HepG2 (cell line): ENCODE data around the gene LAMC1. TPM values are rescaled to one million over a fixed set of nuclear protein-coding genes. Genes with fewer than 3 reads are reported as not detected.

ENCODE experiments used
- ADNP ChIP-seq: sonication (generic); formaldehyde crosslinking; IDR thresholded peaks from 2 replicates; pipeline ENCODE4 v1.4.0; 2020; ENCODE audit warnings: missing genetic modification reagents
- ARHGAP35 ChIP-seq: sonication (generic); formaldehyde crosslinking; IDR thresholded peaks from 2 replicates; pipeline ENCODE4 v1.9.0; 2022; ENCODE audit warnings: mild to moderate bottlenecking, inconsistent platforms, moderate library complexity, missing genetic modification reagents, borderline replicate concordance
- ATF7 ChIP-seq, 2 experiments: fragments of 450-650 bp in 1 of 2; sonication (generic) in 1 of 2; formaldehyde crosslinking in 1 of 2; IDR thresholded peaks; 2 replicates each; pipeline versions ENCODE4 v1.4.0 to v1.6.1; 2016 to 2020; ENCODE audit warnings: antibody characterized with exemption in 1 of 2, mild to moderate bottlenecking in 1 of 2, missing genetic modification reagents in 1 of 2
- CTCF ChIP-seq: sonication (generic); formaldehyde crosslinking; IDR thresholded peaks from 2 replicates; pipeline ENCODE4 v1.5.0; 2020; ENCODE audit warnings: mild to moderate bottlenecking, missing genetic modification reagents, moderate library complexity
- HNF4G ChIP-seq, 2 experiments: sonication (generic) in 1 of 2; formaldehyde crosslinking in 1 of 2; IDR thresholded peaks; 2 replicates each; pipeline versions ENCODE4 v1.4.0 to v1.6.1; 2011 to 2020; ENCODE audit warnings: borderline replicate concordance in 2 of 2, low read depth in 2 of 2, mild to moderate bottlenecking in 2 of 2, low read length in 1 of 2, missing genetic modification reagents in 1 of 2, moderate library complexity in 1 of 2
- IKZF1 ChIP-seq: fragments of 450-650 bp; IDR thresholded peaks from 2 replicates; pipeline ENCODE4 v1.7.1; 2016
- MAF1 ChIP-seq: sonication (generic); formaldehyde crosslinking; IDR thresholded peaks from 2 replicates; pipeline ENCODE4 v1.5.0; 2020; ENCODE audit warnings: missing genetic modification reagents, borderline replicate concordance
- MAFG ChIP-seq: sonication (generic); formaldehyde crosslinking; IDR thresholded peaks from 2 replicates; pipeline ENCODE4 v1.5.1; 2020; ENCODE audit warnings: mild to moderate bottlenecking, missing genetic modification reagents
- PAXIP1 ChIP-seq: sonication (generic); formaldehyde crosslinking; conservative IDR thresholded peaks from 2 replicates; pipeline ENCODE4 v1.4.0; 2020; ENCODE audit warnings: mild to moderate bottlenecking, missing genetic modification reagents, moderate library complexity
- RBFOX2 ChIP-seq: fragments of 200-400 bp; formaldehyde crosslinking; IDR thresholded peaks from 2 replicates; pipeline ENCODE4 v1.6.1; 2017; ENCODE audit warnings: low read depth, mild to moderate bottlenecking, low read length
- RBM39 ChIP-seq: fragments of 200-400 bp; formaldehyde crosslinking; IDR thresholded peaks from one replicate; pipeline ENCODE4 v1.6.1; 2018; ENCODE audit warnings: antibody characterized with exemption, mild to moderate bottlenecking, low read depth, low read length; ENCODE audit not compliant: poor library complexity, severe bottlenecking
- STAG1 ChIP-seq: sonication (generic); formaldehyde crosslinking; IDR thresholded peaks from 2 replicates; pipeline ENCODE4 v1.4.0; 2020; ENCODE audit warnings: missing genetic modification reagents
- THYN1 ChIP-seq: sonication (generic); formaldehyde crosslinking; IDR thresholded peaks from 2 replicates; pipeline ENCODE4 v1.8.1; 2023; ENCODE audit warnings: low read depth, mild to moderate bottlenecking, moderate library complexity, missing genetic modification reagents, borderline replicate concordance
- ZFP36L2 ChIP-seq: sonication (generic); formaldehyde crosslinking; IDR thresholded peaks from 2 replicates; pipeline ENCODE4 v1.4.0; 2020; ENCODE audit warnings: missing genetic modification reagents
- ZNF20 ChIP-seq: sonication (generic); formaldehyde crosslinking; IDR thresholded peaks from 2 replicates; pipeline ENCODE4 v1.4.0; 2020; ENCODE audit warnings: mild to moderate bottlenecking, moderate library complexity, missing genetic modification reagents
- ZNF335 ChIP-seq: sonication (generic); formaldehyde crosslinking; IDR thresholded peaks from 2 replicates; pipeline ENCODE4 v1.4.0; 2020; ENCODE audit warnings: missing genetic modification reagents
- ZNF83 ChIP-seq: sonication (generic); formaldehyde crosslinking; IDR thresholded peaks from 2 replicates; pipeline ENCODE4 v1.4.0; 2020; ENCODE audit warnings: missing genetic modification reagents, mild to moderate bottlenecking, borderline replicate concordance
- ZSCAN21 ChIP-seq: sonication (generic); formaldehyde crosslinking; IDR thresholded peaks from 2 replicates; pipeline ENCODE4 v1.8.0; 2022; ENCODE audit warnings: mild to moderate bottlenecking, missing genetic modification reagents, moderate library complexity, borderline replicate concordance
- ZSCAN30 ChIP-seq: sonication (generic); formaldehyde crosslinking; IDR thresholded peaks from 2 replicates; pipeline ENCODE4 v1.5.0; 2020; ENCODE audit warnings: mild to moderate bottlenecking, missing genetic modification reagents
- polyA plus RNA-seq, 8 experiments: library from polyadenylated mRNA; depleted of rRNA in 3 of 8; stranded (reverse) in 7 of 8; unstranded in 1 of 8; fragments of >200 nt; fragmentation: Illumina TruSeq in 4 of 8; extraction: Trizol in 4 of 8; gene quantifications; 2 replicates each; pipeline versions ENCODE4 v1.2.1 to v1.2.3, GENCODE V29; 2011 to 2016; ENCODE audit warnings: low read depth in 4 of 8, missing spikeins in 1 of 8, mixed read lengths in 1 of 8; ENCODE audit not compliant: insufficient read depth in 1 of 8
- total RNA-seq, 5 experiments: library from RNA; depleted of rRNA; stranded (reverse); fragments of >200 nt; fragmentation: Illumina TruSeq; extraction: Trizol; gene quantifications; 2 replicates each; pipeline ENCODE4 v1.2.3, GENCODE V29; 2016; ENCODE audit warnings: low read depth in 1 of 5

LAMC1 gene
- total and polyA plus RNA-seq, 2 of the 13 experiments (the other 11 are each of a cell fraction or from before 2014, with no cell fraction given), result 58.5 to 137 TPM

GRCh38 chr1:183022202-183023145 lies 746 bp upstream of the LAMC1 start (continued):
- peak; percentile 41; the same call in 1 of the 2 replicates for TF ChIP-seq PAXIP1
- no peak for TF ChIP-seq HNF4G (IDR thresholded peaks at IDR 0.05; ENCODE audit: borderline replicate concordance, low read depth, low read length)
- no peak for TF ChIP-seq HNF4G (CRISPR knock-in tag; IDR thresholded peaks at IDR 0.05; ENCODE audit: borderline replicate concordance, low read depth)
- TF ChIP-seq ZSCAN21 (CRISPR knock-in tag), result peak; percentile 22; the same call in 1 of the 2 replicates
- no peak for TF ChIP-seq ATF7 (IDR thresholded peaks at IDR 0.05)
- no peak for TF ChIP-seq ATF7 (CRISPR knock-in tag; IDR thresholded peaks at IDR 0.05)
- TF ChIP-seq THYN1 (CRISPR knock-in tag), result no peak
- 0 out of 2 replicates have a peak, but pooled peaks have one; percentile 18 for TF ChIP-seq ZSCAN30
- TF ChIP-seq ADNP, result no peak
- TF ChIP-seq IKZF1, result no peak
- TF ChIP-seq RBFOX2, result peak; percentile 73
- TF ChIP-seq ARHGAP35, result no peak
- TF ChIP-seq ZNF335 (CRISPR knock-in tag), result no peak
- TF ChIP-seq STAG1 (CRISPR knock-in tag), result 0 out of 2 replicates have a peak, but pooled peaks have one; percentile 2
- TF ChIP-seq ZNF20, result no peak
- peak; percentile 84; the same call in 1 of the 2 replicates for TF ChIP-seq MAFG (CRISPR knock-in tag)
- TF ChIP-seq RBM39, result peak; percentile 27
- 0 out of 2 replicates have a peak, but pooled peaks have one; percentile 55 for TF ChIP-seq MAF1 (CRISPR knock-in tag)
- TF ChIP-seq ZNF83, result no peak
- no peak for TF ChIP-seq ZFP36L2 (CRISPR knock-in tag)
- TF ChIP-seq CTCF (CRISPR knock-in tag), result peak; percentile 10; the same call in 1 of the 2 replicates
